ENCODE measurements around the gene ARL8A. TPM values are rescaled to one million over a fixed set of nuclear protein-coding genes. Genes with fewer than 3 reads are reported as not detected.
A peak's percentile ranks its signal among the peaks of the same experiment; 100 is the strongest.

The ARL8A gene
- total RNA-seq, 2 donors from 2014 or later, result 36.3 to 41.0 TPM

- H3K9me3 ChIP-seq, result no peaks in the 10 kb centered on the region
- ATAC-seq (ENCODE audit: insufficient number of reproducible peaks, low FRiP score, low read depth) (no peak), DNase-seq (ENCODE audit: low spot score) (no peak)
- no peaks in the 10 kb centered on the region for H3K36me3 ChIP-seq
- no peak overlapping the region for H3K27ac ChIP-seq
- peaks cover 4 to 30% of the 10 kb centered on the region in 2 donors for H3K4me1 ChIP-seq (ENCODE audit: control insufficient read depth in 1 of 2, low read depth in 2 of 2)
- no peak overlapping the region for H3K4me3 ChIP-seq
- no peaks in the 10 kb centered on the region for H3K27me3 ChIP-seq (replicated peaks; ENCODE audit: insufficient read depth)
- TF ChIP-seq, protein P1, sequence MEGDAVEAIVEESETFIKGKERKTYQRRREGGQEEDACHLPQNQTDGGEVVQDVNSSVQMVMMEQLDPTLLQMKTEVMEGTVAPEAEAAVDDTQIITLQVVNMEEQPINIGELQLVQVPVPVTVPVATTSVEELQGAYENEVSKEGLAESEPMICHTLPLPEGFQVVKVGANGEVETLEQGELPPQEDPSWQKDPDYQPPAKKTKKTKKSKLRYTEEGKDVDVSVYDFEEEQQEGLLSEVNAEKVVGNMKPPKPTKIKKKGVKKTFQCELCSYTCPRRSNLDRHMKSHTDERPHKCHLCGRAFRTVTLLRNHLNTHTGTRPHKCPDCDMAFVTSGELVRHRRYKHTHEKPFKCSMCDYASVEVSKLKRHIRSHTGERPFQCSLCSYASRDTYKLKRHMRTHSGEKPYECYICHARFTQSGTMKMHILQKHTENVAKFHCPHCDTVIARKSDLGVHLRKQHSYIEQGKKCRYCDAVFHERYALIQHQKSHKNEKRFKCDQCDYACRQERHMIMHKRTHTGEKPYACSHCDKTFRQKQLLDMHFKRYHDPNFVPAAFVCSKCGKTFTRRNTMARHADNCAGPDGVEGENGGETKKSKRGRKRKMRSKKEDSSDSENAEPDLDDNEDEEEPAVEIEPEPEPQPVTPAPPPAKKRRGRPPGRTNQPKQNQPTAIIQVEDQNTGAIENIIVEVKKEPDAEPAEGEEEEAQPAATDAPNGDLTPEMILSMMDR (IDR thresholded peaks at IDR 0.05), result no peak
Observed at GRCh38 chr1:202189918-202190715, 45.6 kb upstream of the ARL8A start.

GRCh38 chr1:202189001-202189790, 44.7 kb upstream of the ARL8A start:
- TF ChIP-seq, protein P1 (IDR thresholded peaks at IDR 0.05), result peak; percentile 96
- Histone ChIP-seq H3K9me3 (no peaks in the 10 kb centered on the region), H3K27ac (no peak overlapping the region), H3K27me3 (replicated peaks; ENCODE audit: insufficient read depth) (no peaks in the 10 kb centered on the region), H3K36me3 (no peaks in the 10 kb centered on the region), H3K4me3 (no peak overlapping the region), H3K4me1 (ENCODE audit: control insufficient read depth in 1 of 2, low read depth in 2 of 2) (peaks cover 4 to 35% of the 10 kb centered on the region in 2 donors)
- DNase-seq (ENCODE audit: low spot score), result no peak
- ATAC-seq (ENCODE audit: insufficient number of reproducible peaks, low FRiP score, low read depth), result no peak

- Histone ChIP-seq H3K27ac (no peak overlapping the region), H3K36me3 (no peaks in the 10 kb centered on the region), H3K27me3 (replicated peaks; ENCODE audit: insufficient read depth) (no peaks in the 10 kb centered on the region), H3K9me3 (no peaks in the 10 kb centered on the region), H3K4me3 (no peak overlapping the region), H3K4me1 (ENCODE audit: control insufficient read depth in 1 of 2, low read depth in 2 of 2) (peaks cover 0 to 29% of the 10 kb centered on the region in 2 donors)
- TF ChIP-seq, protein P1 (IDR thresholded peaks at IDR 0.05), result no peak
- no peak for ATAC-seq (ENCODE audit: insufficient number of reproducible peaks, low FRiP score, low read depth)
- DNase-seq (ENCODE audit: low spot score), result no peak
Observed at GRCh38 chr1:202187697-202188407, 43.3 kb upstream of the ARL8A start.

DNA sequence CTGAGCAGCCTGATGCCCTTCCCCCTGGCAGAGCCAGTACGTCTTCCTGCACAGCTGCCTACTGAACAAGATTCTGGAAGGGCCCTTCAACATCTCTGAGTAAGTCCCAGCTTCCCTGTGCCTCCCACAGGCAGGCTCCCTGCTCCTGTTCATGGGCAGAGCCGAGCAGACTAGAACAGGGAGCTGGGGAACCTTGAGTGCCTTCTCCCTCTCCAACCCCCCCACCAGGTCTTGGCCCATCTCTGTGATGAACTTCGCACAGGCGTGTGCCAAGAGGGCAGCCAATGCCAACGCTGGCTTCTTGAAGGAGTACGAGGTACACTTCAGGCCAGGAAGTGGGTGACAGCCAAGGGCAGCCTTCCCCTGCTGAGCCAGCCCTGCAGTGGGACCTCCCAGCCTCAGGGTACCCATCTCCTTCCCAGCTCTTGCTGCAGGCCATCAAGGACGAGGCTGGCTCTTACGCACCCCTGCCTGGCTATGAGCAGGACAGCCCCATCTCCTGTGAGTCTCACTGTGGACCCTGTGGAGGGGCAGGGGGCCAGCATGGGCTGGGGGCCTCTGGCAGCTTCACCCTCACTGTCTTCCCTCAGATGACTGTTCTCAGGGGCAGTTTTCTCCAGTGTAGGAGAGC, 42.6 kb upstream of the ARL8A start:
- H3K9me3 ChIP-seq, result no peaks in the 10 kb centered on the region

More for the DNA sequence above, 42.6 kb upstream of the ARL8A start:
- no peaks in the 10 kb centered on the region for H3K27me3 ChIP-seq (replicated peaks; ENCODE audit: insufficient read depth)
- no peaks in the 10 kb centered on the region for H3K36me3 ChIP-seq
- TF ChIP-seq, protein P1 (IDR thresholded peaks at IDR 0.05), result no peak
- H3K27ac ChIP-seq, result no peak overlapping the region
- no peak for DNase-seq (ENCODE audit: low spot score)
- H3K4me3 ChIP-seq, result no peak overlapping the region
- no peak for ATAC-seq (ENCODE audit: insufficient number of reproducible peaks, low FRiP score, low read depth)
- H3K4me1 ChIP-seq (ENCODE audit: control insufficient read depth in 1 of 2, low read depth in 2 of 2), result peaks cover 0 to 24% of the 10 kb centered on the region in 2 donors
